SH-SY5Y (cell line): ENCODE measurements around the gene KCNJ4.

Experiments
- GATA2 ChIP-seq: IDR thresholded peaks from 2 replicates; pipeline ENCODE4 v1.6.1; 2011; ENCODE audit warnings: mild to moderate bottlenecking, low read depth, low read length
- GATA3 ChIP-seq: IDR thresholded peaks from 2 replicates; pipeline ENCODE4 v1.6.1; 2011; ENCODE audit warnings: low read depth, mild to moderate bottlenecking, low read length, moderate library complexity

GRCh38 chr22:38435965-38436364 lies 19.0 kb downstream of the KCNJ4 start:
- TF ChIP-seq GATA2: no peak
- no peak for TF ChIP-seq GATA3
